HEK293 (cell line): ENCODE data around the gene CHRNA4.

Source experiments
- CTCF ChIA-PET: fragments of 350-600 bp; formaldehyde crosslinking; extraction: SDS; loops from one replicate; lab custom pipeline; 2021; ENCODE audit warnings: antibody characterized with exemption; lab: Yijun Ruan, JAX
- POLR2A ChIA-PET: fragments of 300-600 bp; formaldehyde crosslinking; extraction: SDS; loops from one replicate; lab custom pipeline; 2020; ENCODE audit warnings: antibody characterized with exemption, inconsistent platforms; lab: Yijun Ruan, JAX
- H3K27ac ChIP-seq: fragments of 200-500 bp; sonication (Bioruptor generic); 2 replicates; pipeline ENCODE4 v1.5.1; 2014; ENCODE audit warnings: low read depth, low read length, control low read depth, inconsistent platforms; ENCODE audit errors: extremely low read depth
- H3K36me3 ChIP-seq, 2 experiments: fragments of 200-500 bp in 1 of 2; sonication (Bioruptor generic) in 1 of 2; 1 replicate in 1 of 2; 2 replicates in 1 of 2; pipeline ENCODE4 v1.5.1; 2014 to 2017; ENCODE audit warnings: inconsistent platforms in 2 of 2, low read length in 2 of 2; ENCODE audit not compliant: control insufficient read depth in 2 of 2, insufficient read depth in 1 of 2
- H3K4me1 ChIP-seq: fragments of 200-500 bp; sonication (Bioruptor generic); 2 replicates; pipeline ENCODE4 v1.5.1; 2014; ENCODE audit warnings: mild to moderate bottlenecking, low read length, inconsistent platforms; ENCODE audit not compliant: control insufficient read depth, insufficient read depth
- H3K4me3 ChIP-seq: 2 replicates; pipeline ENCODE4 v1.5.1; 2011; ENCODE audit warnings: low read depth, mild to moderate bottlenecking, control low read depth, low read length, moderate library complexity
- H3K9me3 ChIP-seq: fragments of 200-500 bp; sonication (Bioruptor generic); 2 replicates; pipeline ENCODE4 v1.5.1; 2014; ENCODE audit warnings: low read depth, low read length, inconsistent platforms; ENCODE audit not compliant: control insufficient read depth, insufficient read depth
- PBX3 ChIP-seq: sonication (generic); formaldehyde crosslinking; IDR thresholded peaks from 2 replicates; pipeline ENCODE4 v1.8.1; 2022; ENCODE audit warnings: mild to moderate bottlenecking, moderate library complexity, missing genetic modification reagents
- PRDM10 ChIP-seq: fragments of 450-650 bp; formaldehyde crosslinking; IDR thresholded peaks from 2 replicates; pipeline ENCODE4 v1.5.1; 2016; ENCODE audit warnings: missing biosample characterization, missing genetic modification characterization
- SETDB1 ChIP-seq: IDR thresholded peaks from one replicate; pipeline ENCODE4 v1.6.1; 2017; ENCODE audit warnings: mild to moderate bottlenecking, low read length, moderate library complexity, mixed read lengths; ENCODE audit not compliant: insufficient read length
- ZBTB44 ChIP-seq: fragments of 450-650 bp; IDR thresholded peaks from 2 replicates; pipeline ENCODE4 v1.5.1; 2018; ENCODE audit warnings: missing biosample characterization, mild to moderate bottlenecking, missing genetic modification characterization
- ZNF121 ChIP-seq: fragments of 450-650 bp; formaldehyde crosslinking; IDR thresholded peaks from 2 replicates; pipeline ENCODE4 v1.5.1; 2016; ENCODE audit warnings: missing biosample characterization, missing genetic modification characterization
- ZNF146 ChIP-seq: fragments of 450-650 bp; formaldehyde crosslinking; IDR thresholded peaks from 2 replicates; pipeline ENCODE4 v1.5.1; 2016; ENCODE audit warnings: missing biosample characterization, missing genetic modification characterization
- ZNF280D ChIP-seq: fragments of 450-650 bp; formaldehyde crosslinking; IDR thresholded peaks from 2 replicates; pipeline ENCODE4 v1.5.1; 2016; ENCODE audit warnings: missing biosample characterization, missing genetic modification characterization
- ZNF639 ChIP-seq: fragments of 450-650 bp; formaldehyde crosslinking; IDR thresholded peaks from 2 replicates; pipeline ENCODE4 v1.5.1; 2016; ENCODE audit warnings: missing biosample characterization, missing genetic modification characterization
- ZSCAN16 ChIP-seq: fragments of 450-650 bp; formaldehyde crosslinking; IDR thresholded peaks from 2 replicates; pipeline ENCODE4 v1.5.1; 2016; ENCODE audit warnings: missing biosample characterization, missing genetic modification characterization

Gene CHRNA4

GRCh38 chr20:63303095-63303666 is 58.0 kb downstream of the CHRNA4 start:
- POLR2A ChIA-PET: no interaction called here

GRCh38 chr20:63301671-63302070 is 59.5 kb downstream of the CHRNA4 start:
- no peak overlapping the region for H3K4me3 ChIP-seq
- H3K9me3 ChIP-seq: no peaks in the 10 kb centered on the region
- TF ChIP-seq SETDB1 (peak; percentile 66), ZNF639 (tag by site-specific recombination) (no peak)
- ChIA-PET POLR2A (no interaction called here), CTCF (interaction anchor here (1.0 kb wide), 2 partner anchors 9 to 11 kb away, joined by 3 to 4 read pairs; no protein-coding TSS in a partner anchor)
- H3K4me1 ChIP-seq: no peaks in the 10 kb centered on the region
- H3K36me3 ChIP-seq: no peaks in the 10 kb centered on the region
- H3K27ac ChIP-seq: no peak overlapping the region

More at GRCh38 chr20:63303095-63303666, 58.0 kb downstream of the CHRNA4 start:
- peak; percentile 78; the same call in 1 of the 2 replicates for TF ChIP-seq ZNF121 (tag by site-specific recombination)
- no peak for TF ChIP-seq SETDB1
- TF ChIP-seq, all 188 proteins: peak for 1
- CTCF ChIA-PET: no interaction called here
- no peaks in the 10 kb centered on the region for H3K36me3 ChIP-seq
- H3K4me1 ChIP-seq: no peaks in the 10 kb centered on the region
- no peaks in the 10 kb centered on the region for H3K9me3 ChIP-seq
- no peak overlapping the region for H3K27ac ChIP-seq
- H3K4me3 ChIP-seq: no peak overlapping the region

- H3K4me1 ChIP-seq: no peaks in the 10 kb centered on the region
- ChIA-PET CTCF (interaction anchor here (2.2 to 2.4 kb wide), 2 partner anchors 11 kb away, joined by 5 to 16 read pairs; no protein-coding TSS in a partner anchor), POLR2A (no interaction called here)
- no peak overlapping the region for H3K27ac ChIP-seq
- TF ChIP-seq PBX3 (CRISPR knock-in tag) (no peak), ZNF121 (tag by site-specific recombination) (0 out of 2 replicates have a peak, but pooled peaks have one; percentile 8), ZSCAN16 (tag by site-specific recombination) (no peak), ZNF146 (tag by site-specific recombination) (peak; percentile 98), ZBTB44 (no peak), ZNF280D (tag by site-specific recombination) (peak; percentile 63; the same call in 1 of the 2 replicates), PRDM10 (tag by site-specific recombination) (no peak)
- H3K36me3 ChIP-seq: no peaks in the 10 kb centered on the region
- H3K9me3 ChIP-seq: no peaks in the 10 kb centered on the region
- H3K4me3 ChIP-seq: no peak overlapping the region
Measured at GRCh38 chr20:63298731-63299312, 62.3 kb downstream of the CHRNA4 start.
